ENCODE results near the gene RBBP4. TPM values are rescaled to one million over a fixed set of nuclear protein-coding genes. Genes with fewer than 3 reads are reported as not detected.
"Not testable (repeated sequence)": the region's sequence is repeated elsewhere in the genome, so short reads cannot be mapped to it uniquely, and the experiment has no call there.

RBBP4 gene
- total RNA-seq, 4 donors from 2014 or later = 79.7 to 135 (median 109) TPM

- Histone ChIP-seq H3K4me1 (peaks cover 0 to 30% (median 12%) of the 10 kb centered on the region in 4 donors), H3K4me3 (peak overlapping the region in 3 of 4 donors; percentile 42 to 62 (median 60)), H3K9me3 (peaks cover 0 to 2% (median 0%) of the 10 kb centered on the region in 4 donors), H3K27me3 (no peaks in the 10 kb centered on the region), H3K36me3 (no peaks in the 10 kb centered on the region), H3K27ac (peak overlapping the region; percentile 80 to 87 (median 84))
- TF ChIP-seq, protein P1, sequence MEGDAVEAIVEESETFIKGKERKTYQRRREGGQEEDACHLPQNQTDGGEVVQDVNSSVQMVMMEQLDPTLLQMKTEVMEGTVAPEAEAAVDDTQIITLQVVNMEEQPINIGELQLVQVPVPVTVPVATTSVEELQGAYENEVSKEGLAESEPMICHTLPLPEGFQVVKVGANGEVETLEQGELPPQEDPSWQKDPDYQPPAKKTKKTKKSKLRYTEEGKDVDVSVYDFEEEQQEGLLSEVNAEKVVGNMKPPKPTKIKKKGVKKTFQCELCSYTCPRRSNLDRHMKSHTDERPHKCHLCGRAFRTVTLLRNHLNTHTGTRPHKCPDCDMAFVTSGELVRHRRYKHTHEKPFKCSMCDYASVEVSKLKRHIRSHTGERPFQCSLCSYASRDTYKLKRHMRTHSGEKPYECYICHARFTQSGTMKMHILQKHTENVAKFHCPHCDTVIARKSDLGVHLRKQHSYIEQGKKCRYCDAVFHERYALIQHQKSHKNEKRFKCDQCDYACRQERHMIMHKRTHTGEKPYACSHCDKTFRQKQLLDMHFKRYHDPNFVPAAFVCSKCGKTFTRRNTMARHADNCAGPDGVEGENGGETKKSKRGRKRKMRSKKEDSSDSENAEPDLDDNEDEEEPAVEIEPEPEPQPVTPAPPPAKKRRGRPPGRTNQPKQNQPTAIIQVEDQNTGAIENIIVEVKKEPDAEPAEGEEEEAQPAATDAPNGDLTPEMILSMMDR (IDR thresholded peaks at IDR 0.05) = no peak
- TF ChIP-seq EP300 (IDR thresholded peaks at IDR 0.05) = no peak
- no peak for TF ChIP-seq POLR2A (IDR thresholded peaks at IDR 0.05)
- peak in 1 of 2 donors; percentile 11 for DNase-seq (ENCODE audit: low spot score in 2 of 2)
- 24 to 34% methylated on average over 17 of the region's 18 CpGs for WGBS, 2 donors
Observed at GRCh38 chr1:32703479-32704291, 52.7 kb downstream of the RBBP4 start.

- 90 to 93% methylated on average over 7 of the region's 7 CpGs for WGBS, 2 donors
- Histone ChIP-seq H3K27ac (no peak overlapping the region), H3K4me3 (no peak overlapping the region), H3K4me1 (peaks cover 0 to 30% (median 12%) of the 10 kb centered on the region in 4 donors), H3K27me3 (no peaks in the 10 kb centered on the region), H3K36me3 (no peaks in the 10 kb centered on the region), H3K9me3 (peaks cover 0 to 2% (median 0%) of the 10 kb centered on the region in 4 donors)
- DNase-seq (ENCODE audit: low spot score in 2 of 2) = no peak
- TF ChIP-seq POLR2A (IDR thresholded peaks at IDR 0.05) (no peak), EP300 (IDR thresholded peaks at IDR 0.05) (no peak)
- TF ChIP-seq, protein P1 (IDR thresholded peaks at IDR 0.05) = no peak
Observed at GRCh38 chr1:32705516-32705915, 54.5 kb downstream of the RBBP4 start.

- Histone ChIP-seq H3K27ac (no peak overlapping the region), H3K27me3 (no peaks in the 10 kb centered on the region)
- no peak for DNase-seq (ENCODE audit: low spot score in 2 of 2)
Observed at GRCh38 chr1:32706491-32706890, 55.5 kb downstream of the RBBP4 start.

GRCh38 chr1:32709075-32709474, 58.1 kb downstream of the RBBP4 start:
- Histone ChIP-seq H3K4me1 (peaks cover 0 to 8% (median 0%) of the 10 kb centered on the region in 4 donors), H3K9me3 (peaks cover 0 to 2% (median 0%) of the 10 kb centered on the region in 4 donors), H3K27me3 (no peaks in the 10 kb centered on the region), H3K27ac (no peak overlapping the region), H3K4me3 (no peak overlapping the region), H3K36me3 (no peaks in the 10 kb centered on the region)
- WGBS, 2 donors = 65 to 72% methylated on average over 2 of the region's 2 CpGs
- TF ChIP-seq, protein P1 (IDR thresholded peaks at IDR 0.05) = no peak
- TF ChIP-seq POLR2A (IDR thresholded peaks at IDR 0.05) (no peak), EP300 (IDR thresholded peaks at IDR 0.05) (no peak)
- DNase-seq (ENCODE audit: low spot score in 2 of 2) = no peak

More at GRCh38 chr1:32706491-32706890, 55.5 kb downstream of the RBBP4 start:
- WGBS, 2 donors = 53 to 56% methylated on average over 1 of the region's 1 CpG
- Histone ChIP-seq H3K9me3 (peaks cover 0 to 2% (median 0%) of the 10 kb centered on the region in 4 donors), H3K4me1 (peaks cover 0 to 23% (median 10%) of the 10 kb centered on the region in 4 donors), H3K36me3 (no peaks in the 10 kb centered on the region), H3K4me3 (no peak overlapping the region)
- TF ChIP-seq, protein P1 (IDR thresholded peaks at IDR 0.05) = no peak
- no peak for TF ChIP-seq POLR2A (IDR thresholded peaks at IDR 0.05)
- no peak for TF ChIP-seq EP300 (IDR thresholded peaks at IDR 0.05)

DNA sequence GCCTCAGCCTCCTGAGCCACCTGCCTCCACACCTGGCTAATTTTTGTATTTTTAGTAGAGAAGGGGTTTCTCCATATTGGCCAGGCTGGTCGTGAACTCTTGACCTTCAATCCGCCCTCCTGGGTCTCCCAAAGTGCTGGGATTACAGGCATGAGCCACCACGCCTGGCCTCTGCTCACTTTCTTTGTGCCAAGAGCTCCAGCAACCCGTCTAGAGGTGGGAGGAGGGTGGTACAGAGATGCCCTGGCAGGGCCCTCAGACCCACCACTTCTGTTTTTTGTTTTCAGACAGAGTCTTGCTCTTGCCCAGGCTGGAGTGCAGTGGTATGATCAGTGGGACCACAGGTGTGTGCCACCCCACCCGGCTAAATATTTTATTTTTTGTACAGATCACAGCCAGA, 58.5 kb downstream of the RBBP4 start:
- Histone ChIP-seq H3K9me3 (peaks cover 0 to 2% (median 0%) of the 10 kb centered on the region in 4 donors), H3K4me1 (peaks cover 0 to 6% (median 0%) of the 10 kb centered on the region in 4 donors), H3K4me3 (no peak overlapping the region), H3K36me3 (no peaks in the 10 kb centered on the region), H3K27ac (no peak overlapping the region), H3K27me3 (no peaks in the 10 kb centered on the region)
- WGBS, 2 donors = 72 to 83% methylated on average over 4 to 5 of the region's 5 CpGs
- DNase-seq (ENCODE audit: low spot score in 2 of 2) = no peak
- TF ChIP-seq, protein P1 (IDR thresholded peaks at IDR 0.05) = no peak
- TF ChIP-seq POLR2A (IDR thresholded peaks at IDR 0.05) (no peak), EP300 (IDR thresholded peaks at IDR 0.05) (no peak)

DNA sequence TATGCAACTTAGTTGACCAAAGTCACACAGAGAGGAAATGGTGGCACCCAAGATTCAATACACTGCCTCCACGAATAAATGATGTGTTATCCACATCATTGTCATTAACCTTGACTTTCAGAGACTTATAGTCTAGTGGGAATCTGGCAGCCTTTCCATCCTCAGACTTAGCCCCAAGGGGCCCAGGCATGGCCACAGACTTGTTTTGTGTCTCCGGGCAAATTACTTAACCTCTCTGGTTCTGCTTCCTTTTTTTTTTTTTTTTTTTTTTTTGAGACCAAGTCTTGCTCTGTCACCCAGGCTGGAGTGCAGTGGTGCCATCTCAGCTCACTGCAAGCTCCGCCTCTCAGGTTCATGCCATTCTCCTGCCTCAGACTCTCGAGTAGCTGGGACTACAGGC, 60.2 kb downstream of the RBBP4 start:
- not testable (repeated sequence) for H3K4me1 ChIP-seq; H3K9me3 ChIP-seq; H3K4me3 ChIP-seq; H3K36me3 ChIP-seq; H3K27me3 ChIP-seq; DNase-seq (ENCODE audit: low spot score in 2 of 2); H3K27ac ChIP-seq
- 76 to 83% methylated on average over 4 of the region's 4 CpGs for WGBS, 2 donors
